PC-3 (cell line): ENCODE results near the gene ARPC4.

ENCODE experiments used
- EZH2phosphoT487 ChIP-seq: fragments of 300-600 bp; sonication (generic); IDR thresholded peaks from 2 replicates; pipeline ENCODE4 v1.6.1; 2018; ENCODE audit warnings: mild to moderate bottlenecking, antibody characterized with exemption, low read length, borderline replicate concordance
- TF ChIP-seq, protein P1 (sequence below): fragments of 300-600 bp; sonication (generic); conservative IDR thresholded peaks from 2 replicates; pipeline ENCODE4 v1.5.1; 2017; ENCODE audit warnings: antibody characterized with exemption, low read depth, mild to moderate bottlenecking, low read length

GRCh38 chr3:9779721-9780457 is 13.0 kb upstream of the ARPC4 start:
- TF ChIP-seq, protein P1, sequence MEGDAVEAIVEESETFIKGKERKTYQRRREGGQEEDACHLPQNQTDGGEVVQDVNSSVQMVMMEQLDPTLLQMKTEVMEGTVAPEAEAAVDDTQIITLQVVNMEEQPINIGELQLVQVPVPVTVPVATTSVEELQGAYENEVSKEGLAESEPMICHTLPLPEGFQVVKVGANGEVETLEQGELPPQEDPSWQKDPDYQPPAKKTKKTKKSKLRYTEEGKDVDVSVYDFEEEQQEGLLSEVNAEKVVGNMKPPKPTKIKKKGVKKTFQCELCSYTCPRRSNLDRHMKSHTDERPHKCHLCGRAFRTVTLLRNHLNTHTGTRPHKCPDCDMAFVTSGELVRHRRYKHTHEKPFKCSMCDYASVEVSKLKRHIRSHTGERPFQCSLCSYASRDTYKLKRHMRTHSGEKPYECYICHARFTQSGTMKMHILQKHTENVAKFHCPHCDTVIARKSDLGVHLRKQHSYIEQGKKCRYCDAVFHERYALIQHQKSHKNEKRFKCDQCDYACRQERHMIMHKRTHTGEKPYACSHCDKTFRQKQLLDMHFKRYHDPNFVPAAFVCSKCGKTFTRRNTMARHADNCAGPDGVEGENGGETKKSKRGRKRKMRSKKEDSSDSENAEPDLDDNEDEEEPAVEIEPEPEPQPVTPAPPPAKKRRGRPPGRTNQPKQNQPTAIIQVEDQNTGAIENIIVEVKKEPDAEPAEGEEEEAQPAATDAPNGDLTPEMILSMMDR, result no peak
- no peak for TF ChIP-seq EZH2phosphoT487
